H1 (cell line): ENCODE measurements around the gene ZBED4. TPM values are rescaled to one million over a fixed set of nuclear protein-coding genes. Genes with fewer than 3 reads are reported as not detected.
A peak's percentile ranks its signal among the peaks of the same experiment; 100 is the strongest.

Experiments
- CTCF ChIA-PET: fragments of 300-600 bp; sonication (Branson Sonifier 250); formaldehyde crosslinking; loops from one replicate; lab custom pipeline; 2021; ENCODE audit not compliant: partially characterized antibody; lab: Charles Lee
- POLR2A ChIA-PET: fragments of 300-600 bp; sonication (Branson Sonifier 250); formaldehyde crosslinking; loops from one replicate; lab custom pipeline; 2021; ENCODE audit warnings: inconsistent platforms; ENCODE audit not compliant: partially characterized antibody; lab: Charles Lee
- DNase-seq, 2 experiments: peaks; one replicate each; pipeline versions ENCODE4 v3.0.0 to v3.0.0-alpha.2; 2010 to 2022; ENCODE audit warnings: low spot score in 2 of 2, low read depth in 1 of 2, mixed read lengths in 1 of 2
- FAIRE-seq: peaks from 2 replicates; lab custom pipeline; 2011; peaks lifted over from hg19 to GRCh38; lab: Jason Lieb, UNC
- H2AFZ ChIP-seq: 2 replicates; pipeline ENCODE4 v1.8.1; 2012; ENCODE audit warnings: low read length, inconsistent platforms
- H2AK5ac ChIP-seq: 2 replicates; pipeline ENCODE4 v1.6.1; 2013; ENCODE audit warnings: low read depth, low read length
- H2BK120ac ChIP-seq: replicated peaks from 2 replicates; pipeline ENCODE3; 2013; ENCODE audit warnings: low read depth, low read length, inconsistent platforms
- H2BK12ac ChIP-seq: 2 replicates; pipeline ENCODE4 v1.6.1; 2013; ENCODE audit warnings: low read depth, low read length
- H2BK15ac ChIP-seq: 2 replicates; pipeline ENCODE4 v1.6.1; 2013; ENCODE audit warnings: low read length
- H2BK20ac ChIP-seq: 2 replicates; pipeline ENCODE4 v1.6.1; 2013; ENCODE audit warnings: low read length
- H2BK5ac ChIP-seq: 2 replicates; pipeline ENCODE4 v1.6.1; 2013; ENCODE audit warnings: low read depth, low read length
- H3K14ac ChIP-seq: 2 replicates; pipeline ENCODE4 v1.6.1; 2013; ENCODE audit warnings: inconsistent platforms; ENCODE audit not compliant: insufficient read length
- H3K18ac ChIP-seq: 2 replicates; pipeline ENCODE4 v1.6.1; 2013; ENCODE audit warnings: low read length; ENCODE audit errors: extremely low read depth
- H3K23ac ChIP-seq: 2 replicates; pipeline ENCODE4 v1.6.1; 2013; ENCODE audit warnings: inconsistent platforms; ENCODE audit not compliant: insufficient read length
- H3K23me2 ChIP-seq: 2 replicates; pipeline ENCODE4 v1.6.1; 2013; ENCODE audit warnings: low read depth, low read length
- H3K27ac ChIP-seq: 2 replicates; pipeline ENCODE4 v1.6.1; 2011; ENCODE audit warnings: low read depth, low read length, inconsistent platforms
- H3K27me3 ChIP-seq, 4 experiments: replicated peaks in 1 of 4; 1 replicate in 1 of 4; 2 replicates in 3 of 4; pipeline versions ENCODE4 v1.6.1 to v1.8.1; 2011 to 2013; ENCODE audit warnings: low read length in 3 of 4, mild to moderate bottlenecking in 3 of 4, inconsistent platforms in 2 of 4, mixed read lengths in 2 of 4, moderate library complexity in 1 of 4; ENCODE audit not compliant: control insufficient read depth in 3 of 4, insufficient read depth in 3 of 4; ENCODE audit errors: extremely low read depth in 1 of 4
- H3K36me3 ChIP-seq, 4 experiments: 2 replicates each; pipeline versions ENCODE4 v1.6.1 to v1.8.1; 2011 to 2013; ENCODE audit warnings: mild to moderate bottlenecking in 4 of 4, low read length in 3 of 4, moderate library complexity in 2 of 4, control low read depth in 1 of 4, inconsistent platforms in 1 of 4; ENCODE audit not compliant: insufficient read depth in 4 of 4, control insufficient read depth in 2 of 4
- H3K4ac ChIP-seq: replicated peaks from 2 replicates; pipeline ENCODE3; 2013; ENCODE audit warnings: low read length, low read depth, mixed read lengths, inconsistent platforms; ENCODE audit not compliant: insufficient read length
- H3K4me1 ChIP-seq, 4 experiments: replicated peaks in 1 of 4; 1 replicate in 1 of 4; 2 replicates in 3 of 4; pipeline versions ENCODE4 v1.6.1 to v1.8.1; 2011 to 2013; ENCODE audit warnings: low read length in 3 of 4, inconsistent platforms in 2 of 4, mixed read lengths in 1 of 4; ENCODE audit not compliant: insufficient read depth in 4 of 4, control insufficient read depth in 3 of 4
- H3K4me2 ChIP-seq, 2 experiments: 2 replicates each; pipeline versions ENCODE4 v1.6.1 to v1.8.1; 2011 to 2013; ENCODE audit warnings: low read depth in 2 of 2, low read length in 2 of 2, control low read depth in 1 of 2, inconsistent platforms in 1 of 2, mild to moderate bottlenecking in 1 of 2; ENCODE audit not compliant: insufficient read depth in 1 of 2
- H3K4me3 ChIP-seq, 4 experiments: fragments of 200-600, 300-600 bp in 1 of 4; sonication (generic), shearing (Covaris generic), sonication (Bioruptor Twin) in 1 of 4; 2 replicates each; pipeline versions ENCODE4 v1.5.1 to v1.8.1; 2011 to 2016; ENCODE audit warnings: low read length in 4 of 4, low read depth in 3 of 4, control low read depth in 2 of 4, inconsistent platforms in 2 of 4, mild to moderate bottlenecking in 2 of 4, mixed read lengths in 1 of 4, moderate library complexity in 1 of 4; ENCODE audit not compliant: insufficient read depth in 2 of 4; ENCODE audit errors: extremely low read depth in 1 of 4
- H3K56ac ChIP-seq: replicated peaks from 2 replicates; pipeline ENCODE3; 2013; ENCODE audit warnings: low read depth, mild to moderate bottlenecking, mixed read lengths, low read length, inconsistent platforms; ENCODE audit not compliant: insufficient read length
- H3K79me1 ChIP-seq: 2 replicates; pipeline ENCODE4 v1.6.1; 2013; ENCODE audit warnings: low read depth, low read length, control low read depth
- H3K79me2 ChIP-seq, 2 experiments: 2 replicates each; pipeline versions ENCODE4 v1.6.1 to v1.8.1; 2012 to 2013; ENCODE audit warnings: low read length in 2 of 2, mild to moderate bottlenecking in 2 of 2, inconsistent platforms in 1 of 2; ENCODE audit not compliant: insufficient read depth in 2 of 2, control insufficient read depth in 1 of 2
- H3K9ac ChIP-seq, 4 experiments: replicated peaks in 1 of 4; 1 replicate in 1 of 4; 2 replicates in 3 of 4; pipeline versions ENCODE4 v1.6.1 to v1.8.1; 2011 to 2013; ENCODE audit warnings: low read depth in 3 of 4, low read length in 3 of 4, control low read depth in 2 of 4, mild to moderate bottlenecking in 2 of 4, moderate library complexity in 2 of 4, inconsistent platforms in 1 of 4; ENCODE audit errors: extremely low read depth in 1 of 4
- H3K9me3 ChIP-seq, 2 experiments: 2 replicates each; pipeline versions ENCODE4 v1.6.1 to v1.8.1; 2012 to 2013; ENCODE audit warnings: mild to moderate bottlenecking in 2 of 2, moderate library complexity in 2 of 2, control low read depth in 1 of 2, inconsistent platforms in 1 of 2, low read depth in 1 of 2, low read length in 1 of 2, mixed read lengths in 1 of 2; ENCODE audit not compliant: insufficient read depth in 2 of 2
- H4K20me1 ChIP-seq, 2 experiments: replicated peaks in 1 of 2; 2 replicates each; pipeline versions ENCODE3 to v1.8.1; 2011 to 2013; ENCODE audit warnings: inconsistent platforms in 2 of 2, low read length in 2 of 2, mild to moderate bottlenecking in 1 of 2; ENCODE audit not compliant: insufficient read depth in 2 of 2, control insufficient read depth in 1 of 2
- H4K5ac ChIP-seq: 2 replicates; pipeline ENCODE4 v1.6.1; 2013; ENCODE audit warnings: low read length, low read depth, mixed read lengths, inconsistent platforms; ENCODE audit not compliant: insufficient read length
- H4K8ac ChIP-seq: 2 replicates; pipeline ENCODE4 v1.8.0; 2013; ENCODE audit warnings: mild to moderate bottlenecking, moderate library complexity, low read length, inconsistent platforms; ENCODE audit not compliant: insufficient read depth; ENCODE audit errors: extremely low read depth
- H4K91ac ChIP-seq: replicated peaks from 2 replicates; pipeline ENCODE3; 2013; ENCODE audit warnings: low read length, mixed read lengths, inconsistent platforms; ENCODE audit not compliant: insufficient read length
- CHD1 ChIP-seq: IDR thresholded peaks from 2 replicates; pipeline ENCODE4 v1.6.1; 2012; ENCODE audit warnings: low read depth, low read length, improper control_type of control experiment
- JUND ChIP-seq: IDR thresholded peaks from 2 replicates; pipeline ENCODE4 v1.6.1; 2011; ENCODE audit warnings: mild to moderate bottlenecking, improper control_type of control experiment, low read length
- MAX ChIP-seq: IDR thresholded peaks from 2 replicates; pipeline ENCODE4 v1.6.1; 2012; ENCODE audit warnings: inconsistent platforms
- NANOG ChIP-seq: IDR thresholded peaks from 2 replicates; pipeline ENCODE4 v1.6.1; 2011; ENCODE audit warnings: low read length, low read depth, mild to moderate bottlenecking, inconsistent platforms; ENCODE audit not compliant: insufficient read depth, poor library complexity, severe bottlenecking
- POLR2A ChIP-seq, 2 experiments: IDR thresholded peaks; 1 replicate in 1 of 2; 2 replicates in 1 of 2; pipeline ENCODE4 v1.6.1; 2011; ENCODE audit warnings: low read depth in 2 of 2, low read length in 2 of 2, mild to moderate bottlenecking in 2 of 2; ENCODE audit errors: control extremely low read depth in 1 of 2
- YY1 ChIP-seq: IDR thresholded peaks from 2 replicates; pipeline ENCODE4 v1.6.1; 2011; ENCODE audit warnings: low read depth, mild to moderate bottlenecking, low read length
- WGBS, 2 experiments: shearing (Covaris generic) in 1 of 2; methylation state at CpG; one replicate each; pipeline versions ENCODE4 v1.1.6 to v1.1.7; 2013 to 2015; ENCODE audit warnings: low lambda C conversion rate in 2 of 2, mixed read lengths in 2 of 2, inconsistent platforms in 1 of 2, low coverage in 1 of 2, missing lambda C conversion rate in 1 of 2; ENCODE audit not compliant: insufficient replicate concordance in 2 of 2, insufficient coverage in 1 of 2, insufficient read length in 1 of 2; ENCODE audit errors: extremely low coverage in 1 of 2, missing lambda C conversion rate in 1 of 2; 5-methylcytosine and 5-hydroxymethylcytosine counted together
- polyA plus RNA-seq, 7 experiments: library from polyadenylated mRNA; depleted of rRNA in 3 of 7; stranded (reverse) in 5 of 7; unstranded in 2 of 7; fragments of >200 nt in 5 of 7; fragments of 200-250 nt in 2 of 7; gene quantifications; 1 replicate in 5 of 7; 2 replicates in 1 of 7; 4 replicates in 1 of 7; pipeline versions ENCODE4 v1.2.1 to v1.2.3, GENCODE V29; 2011 to 2013; ENCODE audit warnings: missing spikeins in 2 of 7, mixed read lengths in 2 of 7
- total RNA-seq: library from RNA; stranded (reverse); fragmentation: NEBNext Ultra II Directional; extraction: Animal tissue kit (Norgen Biotek cat#: 25700); gene quantifications from 2 replicates; pipeline ENCODE4 v1.2.1, GENCODE V29; 2021

ZBED4 gene
- total and polyA plus RNA-seq, 2 of the 8 experiments (the other 6 are each of a cell fraction or from before 2014, with no cell fraction given) = 11.0 to 28.3 TPM

- Histone ChIP-seq H3K9me3 (no peaks in the 10 kb centered on the region), H3K27me3 (peaks cover 6 to 16% (median 12%) of the 10 kb centered on the region in 4 experiments), H2BK12ac (0 out of 2 replicates have a peak overlapping the region, but pooled peaks have one; percentile 17), H4K8ac (no peak overlapping the region), H2BK5ac (no peak overlapping the region), H4K20me1 (peaks cover 17 to 30% of the 10 kb centered on the region in 2 experiments), H3K14ac (no peak overlapping the region), H4K91ac (no peak overlapping the region), H3K4me2 (peak overlapping the region; percentile 36 to 77), H3K27ac (no peak overlapping the region), H3K9ac (no peak overlapping the region; a peak in 1 of 7 replicates), H3K79me1 (peaks cover 26% of the 10 kb centered on the region), H3K4me3 (no peak overlapping the region), H4K5ac (no peak overlapping the region), H2AK5ac (no peak overlapping the region), H3K4me1 (peaks cover 0 to 6% (median 5%) of the 10 kb centered on the region in 4 experiments; a peak in 5 of 7 replicates), H3K79me2 (peaks cover 11 to 66% of the 10 kb centered on the region in 2 experiments; a peak in 3 of 4 replicates)
- FAIRE-seq (no peak), DNase-seq (no peak)
- WGBS, 2 experiments = 80% methylated on average over 16 of the region's 23 CpGs; no CpG with 5 or more reads in 1 of the 2 experiments
- no peak for TF ChIP-seq CHD1
- no peak for TF ChIP-seq YY1
- 0 out of 2 replicates have a peak, but pooled peaks have one; percentile 12 for TF ChIP-seq MAX
- no peak for TF ChIP-seq JUND
- no peak for TF ChIP-seq NANOG
- no peak for TF ChIP-seq POLR2A (IDR thresholded peaks at IDR 0.05; ENCODE audit: control extremely low read depth in 1 of 2, low read depth in 2 of 2, low read length in 2 of 2)
- TF ChIP-seq, all 59 proteins: peak for 1
- no peak overlapping the region for H3K18ac ChIP-seq
- no peak overlapping the region for H2AFZ ChIP-seq
- no peak overlapping the region for H2BK120ac ChIP-seq
- H2BK15ac ChIP-seq = no peak overlapping the region
- POLR2A ChIA-PET = interaction anchor here (0.6 to 2.5 kb wide), 5 partner anchors 10 to 44 kb away, joined by 3 to 6 read pairs (median 4); no protein-coding TSS in a partner anchor
- H3K4ac ChIP-seq = no peak overlapping the region
- no peak overlapping the region for H2BK20ac ChIP-seq
- H3K23ac ChIP-seq = no peak overlapping the region
- peaks cover 9% of the 10 kb centered on the region for H3K23me2 ChIP-seq
- CTCF ChIA-PET = interaction anchor here (1.4 kb wide), 1 partner anchor 89 kb away, joined by 3 read pairs; no protein-coding TSS in a partner anchor
- H3K36me3 ChIP-seq = no peaks in the 10 kb centered on the region
- H3K56ac ChIP-seq = no peak overlapping the region
Measured at GRCh38 chr22:49856343-49856742, 2.7 kb downstream of the ZBED4 start.
